ENCODE results near the gene ECT2.

ECT2 gene

GRCh38 chr3:172771672-172772071, 21.1 kb downstream of the ECT2 start:
- Histone ChIP-seq H3K4me1 (ENCODE audit: control insufficient read depth, insufficient read depth, low read length, unreplicated experiment) (no peaks in the 10 kb centered on the region), H3K4me3 (ENCODE audit: low read depth, low read length) (no peak overlapping the region), H3K27me3 (ENCODE audit: insufficient read depth, low read length) (no peaks in the 10 kb centered on the region), H3K27ac (ENCODE audit: low read depth, low read length) (no peak overlapping the region), H2AFZ (ENCODE audit: low read length, unreplicated experiment) (no peak overlapping the region), H3K36me3 (ENCODE audit: insufficient read depth, low read length) (peaks cover 54% of the 10 kb centered on the region), H3K79me2 (ENCODE audit: control insufficient read depth, insufficient read depth, low read length, unreplicated experiment) (no peaks in the 10 kb centered on the region)

- Histone ChIP-seq H3K36me3 (ENCODE audit: insufficient read depth, low read length) (peaks cover 24% of the 10 kb centered on the region), H3K27ac (ENCODE audit: low read depth, low read length) (no peak overlapping the region), H3K27me3 (ENCODE audit: insufficient read depth, low read length) (no peaks in the 10 kb centered on the region), H2AFZ (ENCODE audit: low read length, unreplicated experiment) (no peak overlapping the region), H3K4me1 (ENCODE audit: control insufficient read depth, insufficient read depth, low read length, unreplicated experiment) (no peaks in the 10 kb centered on the region), H3K79me2 (ENCODE audit: control insufficient read depth, insufficient read depth, low read length, unreplicated experiment) (peaks cover 2% of the 10 kb centered on the region), H3K4me3 (ENCODE audit: low read depth, low read length) (no peak overlapping the region)
Measured at GRCh38 chr3:172776049-172776717, 25.7 kb downstream of the ECT2 start.

GRCh38 chr3:172777901-172778300, 27.4 kb downstream of the ECT2 start:
- H3K27ac ChIP-seq (ENCODE audit: low read depth, low read length): no peak overlapping the region
- no peaks in the 10 kb centered on the region for H3K27me3 ChIP-seq (ENCODE audit: insufficient read depth, low read length)
- no peaks in the 10 kb centered on the region for H3K4me1 ChIP-seq (ENCODE audit: control insufficient read depth, insufficient read depth, low read length, unreplicated experiment)
- peaks cover 2% of the 10 kb centered on the region for H3K79me2 ChIP-seq (ENCODE audit: control insufficient read depth, insufficient read depth, low read length, unreplicated experiment)
- no peak overlapping the region for H3K4me3 ChIP-seq (ENCODE audit: low read depth, low read length)
- H2AFZ ChIP-seq (ENCODE audit: low read length, unreplicated experiment): no peak overlapping the region
- H3K36me3 ChIP-seq (ENCODE audit: insufficient read depth, low read length): peaks cover 24% of the 10 kb centered on the region

GRCh38 chr3:172782235-172782634, 31.7 kb downstream of the ECT2 start:
- Histone ChIP-seq H3K4me1 (ENCODE audit: control insufficient read depth, insufficient read depth, low read length, unreplicated experiment) (peaks cover 1% of the 10 kb centered on the region), H3K36me3 (ENCODE audit: insufficient read depth, low read length) (peaks cover 25% of the 10 kb centered on the region), H2AFZ (ENCODE audit: low read length, unreplicated experiment) (no peak overlapping the region), H3K27ac (ENCODE audit: low read depth, low read length) (no peak overlapping the region), H3K27me3 (ENCODE audit: insufficient read depth, low read length) (no peaks in the 10 kb centered on the region), H3K4me3 (ENCODE audit: low read depth, low read length) (no peak overlapping the region), H3K79me2 (ENCODE audit: control insufficient read depth, insufficient read depth, low read length, unreplicated experiment) (peaks cover 2% of the 10 kb centered on the region)

GRCh38 chr3:172786036-172786435, 35.5 kb downstream of the ECT2 start:
- Histone ChIP-seq H3K4me1 (ENCODE audit: control insufficient read depth, insufficient read depth, low read length, unreplicated experiment) (peaks cover 9% of the 10 kb centered on the region), H3K27ac (ENCODE audit: low read depth, low read length) (no peak overlapping the region), H3K27me3 (ENCODE audit: insufficient read depth, low read length) (no peaks in the 10 kb centered on the region), H3K4me3 (ENCODE audit: low read depth, low read length) (no peak overlapping the region), H3K36me3 (ENCODE audit: insufficient read depth, low read length) (peaks cover 39% of the 10 kb centered on the region), H3K79me2 (ENCODE audit: control insufficient read depth, insufficient read depth, low read length, unreplicated experiment) (no peaks in the 10 kb centered on the region), H2AFZ (ENCODE audit: low read length, unreplicated experiment) (no peak overlapping the region)

- peaks cover 9% of the 10 kb centered on the region for H3K4me1 ChIP-seq (ENCODE audit: control insufficient read depth, insufficient read depth, low read length, unreplicated experiment)
- H3K27ac ChIP-seq (ENCODE audit: low read depth, low read length): no peak overlapping the region
- peaks cover 38% of the 10 kb centered on the region for H3K36me3 ChIP-seq (ENCODE audit: insufficient read depth, low read length)
- H3K27me3 ChIP-seq (ENCODE audit: insufficient read depth, low read length): no peaks in the 10 kb centered on the region
- no peak overlapping the region for H2AFZ ChIP-seq (ENCODE audit: low read length, unreplicated experiment)
- no peaks in the 10 kb centered on the region for H3K79me2 ChIP-seq (ENCODE audit: control insufficient read depth, insufficient read depth, low read length, unreplicated experiment)
- no peak overlapping the region for H3K4me3 ChIP-seq (ENCODE audit: low read depth, low read length)
Measured at GRCh38 chr3:172787019-172787418, 36.5 kb downstream of the ECT2 start.

- H3K4me3 ChIP-seq (ENCODE audit: low read depth, low read length): no peak overlapping the region
- no peak overlapping the region for H2AFZ ChIP-seq (ENCODE audit: low read length, unreplicated experiment)
- peaks cover 38% of the 10 kb centered on the region for H3K36me3 ChIP-seq (ENCODE audit: insufficient read depth, low read length)
- no peaks in the 10 kb centered on the region for H3K27me3 ChIP-seq (ENCODE audit: insufficient read depth, low read length)
- peaks cover 9% of the 10 kb centered on the region for H3K4me1 ChIP-seq (ENCODE audit: control insufficient read depth, insufficient read depth, low read length, unreplicated experiment)
- H3K79me2 ChIP-seq (ENCODE audit: control insufficient read depth, insufficient read depth, low read length, unreplicated experiment): no peaks in the 10 kb centered on the region
- H3K27ac ChIP-seq (ENCODE audit: low read depth, low read length): no peak overlapping the region
Measured at GRCh38 chr3:172787746-172788145, 37.2 kb downstream of the ECT2 start.

GRCh38 chr3:172799246-172799645, 48.7 kb downstream of the ECT2 start:
- Histone ChIP-seq H3K4me3 (ENCODE audit: low read depth, low read length) (no peak overlapping the region), H3K36me3 (ENCODE audit: insufficient read depth, low read length) (no peaks in the 10 kb centered on the region), H3K27ac (ENCODE audit: low read depth, low read length) (no peak overlapping the region), H2AFZ (ENCODE audit: low read length, unreplicated experiment) (no peak overlapping the region), H3K79me2 (ENCODE audit: control insufficient read depth, insufficient read depth, low read length, unreplicated experiment) (no peaks in the 10 kb centered on the region), H3K4me1 (ENCODE audit: control insufficient read depth, insufficient read depth, low read length, unreplicated experiment) (peaks cover 13% of the 10 kb centered on the region), H3K27me3 (ENCODE audit: insufficient read depth, low read length) (no peaks in the 10 kb centered on the region)

GRCh38 chr3:172800156-172800555, 49.6 kb downstream of the ECT2 start:
- H3K79me2 ChIP-seq (ENCODE audit: control insufficient read depth, insufficient read depth, low read length, unreplicated experiment): no peaks in the 10 kb centered on the region
- no peak overlapping the region for H2AFZ ChIP-seq (ENCODE audit: low read length, unreplicated experiment)
- peaks cover 13% of the 10 kb centered on the region for H3K4me1 ChIP-seq (ENCODE audit: control insufficient read depth, insufficient read depth, low read length, unreplicated experiment)
- H3K36me3 ChIP-seq (ENCODE audit: insufficient read depth, low read length): no peaks in the 10 kb centered on the region; the same call in 1 of the 2 replicates
- H3K27ac ChIP-seq (ENCODE audit: low read depth, low read length): no peak overlapping the region
- H3K27me3 ChIP-seq (ENCODE audit: insufficient read depth, low read length): no peaks in the 10 kb centered on the region
- H3K4me3 ChIP-seq (ENCODE audit: low read depth, low read length): no peak overlapping the region

GRCh38 chr3:172803489-172803888, 53.0 kb downstream of the ECT2 start:
- H3K4me3 ChIP-seq (ENCODE audit: low read depth, low read length): no peak overlapping the region
- no peaks in the 10 kb centered on the region for H3K27me3 ChIP-seq (ENCODE audit: insufficient read depth, low read length)
- no peak overlapping the region for H2AFZ ChIP-seq (ENCODE audit: low read length, unreplicated experiment)
- peaks cover 10% of the 10 kb centered on the region for H3K36me3 ChIP-seq (ENCODE audit: insufficient read depth, low read length)
- no peak overlapping the region for H3K27ac ChIP-seq (ENCODE audit: low read depth, low read length)
- H3K79me2 ChIP-seq (ENCODE audit: control insufficient read depth, insufficient read depth, low read length, unreplicated experiment): no peaks in the 10 kb centered on the region
- peaks cover 13% of the 10 kb centered on the region for H3K4me1 ChIP-seq (ENCODE audit: control insufficient read depth, insufficient read depth, low read length, unreplicated experiment)

- peaks cover 13% of the 10 kb centered on the region for H3K4me1 ChIP-seq (ENCODE audit: control insufficient read depth, insufficient read depth, low read length, unreplicated experiment)
- peaks cover 10% of the 10 kb centered on the region for H3K36me3 ChIP-seq (ENCODE audit: insufficient read depth, low read length)
- no peaks in the 10 kb centered on the region for H3K27me3 ChIP-seq (ENCODE audit: insufficient read depth, low read length)
- no peak overlapping the region for H3K27ac ChIP-seq (ENCODE audit: low read depth, low read length)
- H3K79me2 ChIP-seq (ENCODE audit: control insufficient read depth, insufficient read depth, low read length, unreplicated experiment): no peaks in the 10 kb centered on the region
- no peak overlapping the region for H3K4me3 ChIP-seq (ENCODE audit: low read depth, low read length)
- no peak overlapping the region for H2AFZ ChIP-seq (ENCODE audit: low read length, unreplicated experiment)
Measured at GRCh38 chr3:172804323-172804722, 53.8 kb downstream of the ECT2 start.
